Keratinocyte (primary cell): ENCODE data around the gene RESP18. TPM values are rescaled to one million over a fixed set of nuclear protein-coding genes. Genes with fewer than 3 reads are reported as not detected.
A peak's percentile ranks its signal among the peaks of the same experiment; 100 is the strongest.

Experiments
- DNase-seq: peaks from one replicate; pipeline ENCODE4 v3.0.0-alpha.2; 2011; ENCODE audit warnings: low read depth, missing footprints, low spot score
- FAIRE-seq: peaks from 2 replicates; lab custom pipeline; 2011; peaks lifted over from hg19 to GRCh38; lab: Jason Lieb, UNC
- H2AFZ ChIP-seq: 2 replicates; pipeline ENCODE4 v1.6.0; 2012; ENCODE audit warnings: low read length, control low read depth, inconsistent platforms; ENCODE audit not compliant: control insufficient read depth
- H3K27ac ChIP-seq: 2 replicates; pipeline ENCODE4 v1.5.1; 2011; ENCODE audit warnings: low read length; ENCODE audit not compliant: control insufficient read depth, insufficient read depth
- H3K27me3 ChIP-seq: 3 replicates; pipeline ENCODE4 v1.6.0; 2011; ENCODE audit warnings: low read length; ENCODE audit not compliant: control insufficient read depth, insufficient read depth; ENCODE audit errors: extremely low read depth
- H3K36me3 ChIP-seq, 2 experiments: 2 replicates in 1 of 2; 3 replicates in 1 of 2; pipeline ENCODE4 v1.5.1; 2011; ENCODE audit warnings: low read length in 2 of 2, mild to moderate bottlenecking in 1 of 2; ENCODE audit not compliant: control insufficient read depth in 2 of 2, insufficient read depth in 2 of 2; ENCODE audit errors: extremely low read depth in 1 of 2
- H3K4me1 ChIP-seq: 3 replicates; pipeline ENCODE4 v1.5.1; 2011; ENCODE audit warnings: low read length; ENCODE audit not compliant: control insufficient read depth, insufficient read depth; ENCODE audit errors: extremely low read depth
- H3K4me2 ChIP-seq: 3 replicates; pipeline ENCODE4 v1.6.0; 2011; ENCODE audit warnings: low read depth, low read length; ENCODE audit not compliant: control insufficient read depth, insufficient read depth; ENCODE audit errors: extremely low read depth
- H3K4me3 ChIP-seq, 3 experiments: fragments of 200-600 bp in 1 of 3; sonication (generic) in 1 of 3; 2 replicates in 2 of 3; 3 replicates in 1 of 3; pipeline ENCODE4 v1.5.1; 2011 to 2016; ENCODE audit warnings: low read length in 3 of 3, mild to moderate bottlenecking in 3 of 3, control low read depth in 2 of 3, inconsistent platforms in 1 of 3, low read depth in 1 of 3, mixed read lengths in 1 of 3, mixed run types in 1 of 3, moderate library complexity in 1 of 3; ENCODE audit not compliant: control insufficient read depth in 2 of 3, insufficient read depth in 2 of 3; ENCODE audit errors: extremely low read depth in 1 of 3
- H3K79me2 ChIP-seq: 2 replicates; pipeline ENCODE4 v1.6.0; 2012; ENCODE audit warnings: low read length; ENCODE audit not compliant: control insufficient read depth, insufficient read depth
- H3K9ac ChIP-seq: 3 replicates; pipeline ENCODE4 v1.6.0; 2011; ENCODE audit warnings: low read length; ENCODE audit not compliant: control insufficient read depth, insufficient read depth; ENCODE audit errors: extremely low read depth
- H3K9me1 ChIP-seq: 3 replicates; pipeline ENCODE4 v1.6.0; 2011; ENCODE audit warnings: low read length; ENCODE audit not compliant: control insufficient read depth, insufficient read depth; ENCODE audit errors: extremely low read depth
- H3K9me3 ChIP-seq: 2 replicates; pipeline ENCODE4 v1.5.1; 2012; ENCODE audit warnings: low read depth, low read length; ENCODE audit not compliant: control insufficient read depth
- H4K20me1 ChIP-seq: 3 replicates; pipeline ENCODE4 v1.6.0; 2011; ENCODE audit warnings: low read length; ENCODE audit not compliant: control insufficient read depth, insufficient read depth; ENCODE audit errors: extremely low read depth
- CTCF ChIP-seq, 3 experiments: IDR thresholded peaks in 1 of 3; conservative IDR thresholded peaks in 1 of 3; optimal IDR thresholded peaks in 1 of 3; 2 replicates in 2 of 3; 3 replicates in 1 of 3; pipeline versions ENCODE3 to v1.5.1; 2011; ENCODE audit warnings: low read length in 3 of 3, mild to moderate bottlenecking in 3 of 3, moderate library complexity in 2 of 3, control low read depth in 1 of 3, inconsistent platforms in 1 of 3; ENCODE audit not compliant: insufficient read depth in 2 of 3; ENCODE audit errors: extremely low read depth in 1 of 3
- EZH2 ChIP-seq: IDR thresholded peaks from one replicate; pipeline ENCODE4 v1.6.1; 2012; ENCODE audit warnings: inconsistent platforms, mild to moderate bottlenecking, low read length, moderate library complexity
- dilution Hi-C: fragments of 300-500 bp; cut with MboI; formaldehyde crosslinking; loops from one replicate; pipeline ENCODE4 v1.7.0; 2020; ENCODE audit warnings: low sequenced_read_pairs; ENCODE audit not compliant: extremely low pct_ligation_motif_present
- polyA plus RNA-seq, 5 experiments: library from polyadenylated mRNA; depleted of rRNA in 3 of 5; stranded (reverse) in 3 of 5; stranded (forward) in 1 of 5; unstranded in 1 of 5; fragments of >200 nt; gene quantifications; 1 replicate in 1 of 5; 2 replicates in 3 of 5; 3 replicates in 1 of 5; pipeline versions ENCODE4 v1.2.1 to v1.2.3, GENCODE V29; 2011 to 2012; ENCODE audit warnings: missing spikeins in 2 of 5, low read depth in 1 of 5, low replicate concordance in 1 of 5

The RESP18 gene
- polyA plus RNA-seq, 1 donor (not counting 4 experiments of a cell fraction or from before 2014, with no cell fraction given), result not detected

- Histone ChIP-seq H3K9me1 (no peaks in the 10 kb centered on the region), H3K27ac (no peak overlapping the region), H3K36me3 (no peaks in the 10 kb centered on the region), H3K9ac (no peak overlapping the region), H3K4me1 (peaks cover 6% of the 10 kb centered on the region), H3K9me3 (no peaks in the 10 kb centered on the region), H3K4me2 (peak overlapping the region; percentile 16), H3K79me2 (no peaks in the 10 kb centered on the region), H3K27me3 (peaks cover 38% of the 10 kb centered on the region), H4K20me1 (no peaks in the 10 kb centered on the region), H2AFZ (no peak overlapping the region), H3K4me3 (no peak overlapping the region)
- FAIRE-seq, result no peak
- no peak for DNase-seq
- TF ChIP-seq EZH2 (peak; percentile 96), CTCF (optimal IDR thresholded peaks at IDR 0.05 in 1 of 3, IDR thresholded peaks at IDR 0.05 in 1 of 3, conservative IDR thresholded peaks at IDR 0.05 in 1 of 3; ENCODE audit: extremely low read depth in 1 of 3, insufficient read depth in 2 of 3, low read length in 3 of 3) (no peak)
- dilution Hi-C loops, result no loop called here
Observed at GRCh38 chr2:219358170-219359075, 25.9 kb upstream of the RESP18 start.

GRCh38 chr2:219356834-219357233, 24.3 kb upstream of the RESP18 start:
- FAIRE-seq, result no peak
- Histone ChIP-seq H3K9me3 (no peaks in the 10 kb centered on the region), H3K9ac (no peak overlapping the region), H4K20me1 (no peaks in the 10 kb centered on the region), H3K27ac (no peak overlapping the region), H3K79me2 (no peaks in the 10 kb centered on the region), H2AFZ (no peak overlapping the region), H3K4me1 (no peaks in the 10 kb centered on the region), H3K27me3 (peaks cover 38% of the 10 kb centered on the region), H3K9me1 (no peaks in the 10 kb centered on the region), H3K4me3 (no peak overlapping the region), H3K4me2 (no peak overlapping the region), H3K36me3 (no peaks in the 10 kb centered on the region)
- dilution Hi-C loops, result no loop called here
- DNase-seq, result no peak
- TF ChIP-seq CTCF (optimal IDR thresholded peaks at IDR 0.05 in 1 of 3, IDR thresholded peaks at IDR 0.05 in 1 of 3, conservative IDR thresholded peaks at IDR 0.05 in 1 of 3; ENCODE audit: extremely low read depth in 1 of 3, insufficient read depth in 2 of 3, low read length in 3 of 3), result no peak
- TF ChIP-seq EZH2, result no peak
